ACC112 (cell line): ENCODE measurements around the gene SPSB1.
A peak's percentile ranks its signal among the peaks of the same experiment; 100 is the strongest.

ENCODE experiments used
- H2AFZ ChIP-seq: fragments of 200-600 bp; sonication (generic); one replicate; pipeline ENCODE4 v1.6.0; 2017; ENCODE audit warnings: antibody characterized with exemption, low read length; ENCODE audit not compliant: unreplicated experiment
- H3K27ac ChIP-seq: fragments of 200-600 bp; sonication (generic); 2 replicates; pipeline ENCODE4 v1.5.1; 2014; ENCODE audit warnings: low read depth, mild to moderate bottlenecking, antibody characterized with exemption, low read length, moderate library complexity
- H3K27me3 ChIP-seq: fragments of 200-600 bp; sonication (generic); 2 replicates; pipeline ENCODE4 v1.6.1; 2014; ENCODE audit warnings: mild to moderate bottlenecking, antibody characterized with exemption, low read length, moderate library complexity, mixed read lengths; ENCODE audit not compliant: insufficient read depth
- H3K36me3 ChIP-seq: fragments of 200-600 bp; sonication (generic); 2 replicates; pipeline ENCODE4 v1.6.1; 2016; ENCODE audit warnings: mild to moderate bottlenecking, antibody characterized with exemption, low read length, moderate library complexity, mixed read lengths; ENCODE audit not compliant: insufficient read depth
- H3K4me1 ChIP-seq: fragments of 200-600 bp; sonication (generic); one replicate; pipeline ENCODE4 v1.6.1; 2016; ENCODE audit warnings: low read length, mixed read lengths; ENCODE audit not compliant: insufficient read depth, unreplicated experiment, control insufficient read depth
- H3K4me3 ChIP-seq: fragments of 200-600 bp; sonication (generic); 2 replicates; pipeline ENCODE4 v1.5.1; 2014; ENCODE audit warnings: mild to moderate bottlenecking, low read depth, low read length
- H3K79me2 ChIP-seq: fragments of 200-600 bp; sonication (generic); one replicate; pipeline ENCODE4 v1.6.0; 2016; ENCODE audit warnings: low read length; ENCODE audit not compliant: control insufficient read depth, unreplicated experiment, insufficient read depth

Gene SPSB1

DNA sequence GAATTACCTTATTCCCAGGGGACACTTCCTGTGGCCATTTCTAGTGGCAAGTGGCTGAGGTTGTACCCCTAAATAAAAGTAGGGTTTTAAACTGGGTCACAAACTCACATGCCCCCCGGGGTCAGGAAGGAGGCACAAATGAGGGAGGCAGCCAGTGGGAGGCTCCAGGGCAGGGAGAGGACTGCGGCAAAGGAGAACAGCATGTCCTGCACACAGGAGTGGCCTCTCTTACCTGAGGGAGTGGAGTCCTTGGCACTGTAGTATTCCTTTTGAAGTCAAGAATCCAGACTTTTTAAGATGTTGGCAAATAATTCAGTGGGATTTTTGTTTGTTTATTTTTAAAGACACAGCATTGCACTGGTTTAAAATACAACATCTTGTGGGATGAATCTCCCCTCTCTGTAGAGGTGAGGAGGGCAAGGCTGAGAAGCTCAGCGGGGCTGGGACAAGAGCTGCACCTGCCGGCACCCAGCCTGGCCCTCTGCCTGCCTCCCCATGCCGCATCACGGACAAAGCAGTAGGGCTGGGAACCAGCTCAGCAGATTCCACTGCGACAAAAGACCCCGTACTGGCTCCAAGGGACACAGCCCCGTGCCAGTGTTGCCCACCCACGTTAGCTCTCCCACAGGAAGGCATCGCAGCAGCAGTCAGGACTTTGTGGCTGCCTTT is 22.2 kb downstream of the SPSB1 start:
- peaks cover 70% of the 10 kb centered on the region for H3K79me2 ChIP-seq
- peak overlapping the region; percentile 88 for H3K27ac ChIP-seq
- no peaks in the 10 kb centered on the region for H3K36me3 ChIP-seq
- H3K27me3 ChIP-seq: no peaks in the 10 kb centered on the region
- H2AFZ ChIP-seq: no peak overlapping the region
- H3K4me3 ChIP-seq: no peak overlapping the region
- peaks cover 40% of the 10 kb centered on the region for H3K4me1 ChIP-seq

DNA sequence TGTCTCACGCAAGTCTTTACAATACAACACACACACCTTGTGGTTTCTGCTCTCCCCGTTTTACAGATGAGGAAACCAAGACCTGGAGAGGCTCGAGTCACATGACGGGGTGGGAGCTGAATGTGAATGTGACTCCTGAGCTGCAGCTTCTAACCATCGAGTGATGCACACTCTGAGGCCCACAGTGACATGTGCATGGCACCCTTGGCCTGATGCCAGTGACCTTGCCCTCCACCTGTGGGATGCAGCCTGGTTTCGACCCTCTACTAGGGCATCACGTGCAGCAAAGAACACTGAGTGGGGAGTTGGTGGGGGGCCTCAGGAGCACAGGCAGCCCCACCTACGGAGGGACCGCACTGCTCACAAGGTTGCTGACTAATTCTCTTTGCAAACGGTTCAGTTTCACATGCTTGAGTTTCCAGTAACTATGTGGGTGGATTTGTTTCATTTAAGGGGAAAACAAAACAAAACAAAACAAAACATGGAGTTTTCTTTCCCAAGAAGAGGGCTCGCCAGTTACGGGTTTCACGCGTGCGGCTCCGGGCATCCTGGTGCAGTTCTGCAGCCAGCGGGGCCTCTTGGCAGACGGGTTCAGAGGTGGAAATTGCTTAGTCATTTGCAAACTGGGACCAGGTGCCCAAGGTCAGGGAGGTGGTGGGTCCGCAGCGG is 22.9 kb downstream of the SPSB1 start:
- Histone ChIP-seq H2AFZ (no peak overlapping the region), H3K36me3 (no peaks in the 10 kb centered on the region), H3K27ac (peak overlapping the region; percentile 88), H3K27me3 (no peaks in the 10 kb centered on the region), H3K4me1 (peaks cover 44% of the 10 kb centered on the region), H3K79me2 (peaks cover 65% of the 10 kb centered on the region), H3K4me3 (peak overlapping the region; percentile 19; the same call in 1 of the 2 replicates)

DNA sequence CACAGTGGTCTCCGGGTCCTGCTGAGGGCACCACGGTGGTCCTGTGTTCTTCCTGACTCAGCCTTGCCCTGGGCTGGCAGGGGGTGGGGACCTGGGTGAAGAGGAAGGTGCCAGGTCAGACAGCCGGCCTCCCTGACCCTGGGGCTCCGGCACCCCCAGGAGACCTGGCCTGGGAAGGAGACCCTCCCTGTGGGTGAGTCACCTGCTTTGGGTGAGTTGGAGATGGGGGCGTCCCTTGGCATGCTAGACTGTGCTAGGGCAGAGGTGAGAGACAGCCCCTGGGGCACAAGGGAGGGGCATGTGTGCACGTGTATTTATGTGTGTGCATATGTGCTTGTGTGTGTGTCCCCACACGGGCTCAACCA is 23.4 kb downstream of the SPSB1 start:
- Histone ChIP-seq H3K4me1 (peaks cover 50% of the 10 kb centered on the region), H3K27ac (peak overlapping the region; percentile 88), H3K79me2 (peaks cover 66% of the 10 kb centered on the region), H2AFZ (no peak overlapping the region), H3K36me3 (no peaks in the 10 kb centered on the region), H3K4me3 (peak overlapping the region; percentile 19; the same call in 1 of the 2 replicates), H3K27me3 (no peaks in the 10 kb centered on the region)

DNA sequence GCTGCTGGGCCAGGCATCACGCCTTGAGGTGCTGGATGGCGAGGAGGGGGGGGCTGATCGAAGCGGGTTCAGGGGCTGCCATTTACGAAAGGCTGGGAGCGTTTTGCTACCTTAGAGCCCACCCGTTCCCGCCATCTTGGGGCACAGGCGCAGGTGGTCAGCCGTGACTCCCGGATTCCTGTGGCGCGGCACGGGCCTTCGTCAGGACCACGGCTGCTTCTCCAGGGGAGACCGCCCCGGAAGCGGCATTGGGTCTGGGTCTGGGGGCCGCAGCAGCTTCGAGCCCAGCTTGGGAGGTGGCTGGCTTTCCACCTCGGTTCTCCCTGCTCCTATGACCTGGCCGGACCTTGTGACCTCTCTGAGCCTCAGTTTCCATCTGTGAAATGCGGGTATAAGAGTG is 23.8 kb downstream of the SPSB1 start:
- H3K27me3 ChIP-seq: no peaks in the 10 kb centered on the region
- H3K4me1 ChIP-seq: peaks cover 53% of the 10 kb centered on the region
- no peaks in the 10 kb centered on the region for H3K36me3 ChIP-seq
- H2AFZ ChIP-seq: no peak overlapping the region
- peak overlapping the region; percentile 88 for H3K27ac ChIP-seq
- peaks cover 63% of the 10 kb centered on the region for H3K79me2 ChIP-seq
- no peak overlapping the region for H3K4me3 ChIP-seq

- Histone ChIP-seq H3K4me3 (no peak overlapping the region), H3K27ac (peak overlapping the region; percentile 88), H3K4me1 (peaks cover 57% of the 10 kb centered on the region), H3K27me3 (no peaks in the 10 kb centered on the region), H3K79me2 (peaks cover 65% of the 10 kb centered on the region), H2AFZ (no peak overlapping the region), H3K36me3 (no peaks in the 10 kb centered on the region)
These were observed 24.4 kb downstream of the SPSB1 start for GRCh38 chr1:9317072-9317471.

- Histone ChIP-seq H2AFZ (no peak overlapping the region), H3K27me3 (no peaks in the 10 kb centered on the region), H3K4me1 (peaks cover 57% of the 10 kb centered on the region), H3K79me2 (peaks cover 65% of the 10 kb centered on the region), H3K27ac (peak overlapping the region; percentile 88), H3K36me3 (no peaks in the 10 kb centered on the region), H3K4me3 (no peak overlapping the region)
These were observed 25.1 kb downstream of the SPSB1 start for GRCh38 chr1:9317591-9318417.

DNA sequence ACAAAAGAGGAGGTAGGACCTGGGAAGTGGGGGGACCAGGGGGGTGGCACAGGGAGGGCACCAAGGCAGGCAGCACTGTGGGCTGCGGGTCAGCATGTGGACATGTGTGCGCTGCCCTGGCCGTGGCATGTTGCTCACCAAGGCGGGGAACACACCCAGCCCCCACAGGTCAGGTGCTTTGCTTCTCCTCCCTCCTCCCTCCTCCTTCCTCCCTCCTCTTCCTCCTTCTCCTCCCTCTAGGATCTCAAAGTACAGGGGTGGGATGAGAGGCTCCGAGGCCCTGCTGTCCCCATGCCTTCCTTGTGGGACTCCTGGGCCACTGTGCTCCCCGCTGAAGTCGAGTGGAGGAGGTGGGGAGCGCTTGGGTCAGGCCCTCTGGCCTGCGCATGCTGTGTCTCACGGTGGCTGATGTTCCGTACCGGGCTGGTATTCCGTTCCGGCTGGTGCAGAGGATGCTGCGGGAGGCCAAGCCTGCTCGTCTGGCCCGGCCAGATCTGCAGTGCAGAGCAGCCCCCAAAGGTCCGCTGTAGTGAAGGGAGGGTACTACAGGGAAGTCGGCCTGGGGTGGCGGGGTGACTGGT is 26.6 kb downstream of the SPSB1 start:
- Histone ChIP-seq H2AFZ (no peak overlapping the region), H3K79me2 (peaks cover 76% of the 10 kb centered on the region), H3K27ac (no peak overlapping the region), H3K36me3 (no peaks in the 10 kb centered on the region), H3K4me3 (no peak overlapping the region), H3K27me3 (no peaks in the 10 kb centered on the region), H3K4me1 (peaks cover 54% of the 10 kb centered on the region)

DNA sequence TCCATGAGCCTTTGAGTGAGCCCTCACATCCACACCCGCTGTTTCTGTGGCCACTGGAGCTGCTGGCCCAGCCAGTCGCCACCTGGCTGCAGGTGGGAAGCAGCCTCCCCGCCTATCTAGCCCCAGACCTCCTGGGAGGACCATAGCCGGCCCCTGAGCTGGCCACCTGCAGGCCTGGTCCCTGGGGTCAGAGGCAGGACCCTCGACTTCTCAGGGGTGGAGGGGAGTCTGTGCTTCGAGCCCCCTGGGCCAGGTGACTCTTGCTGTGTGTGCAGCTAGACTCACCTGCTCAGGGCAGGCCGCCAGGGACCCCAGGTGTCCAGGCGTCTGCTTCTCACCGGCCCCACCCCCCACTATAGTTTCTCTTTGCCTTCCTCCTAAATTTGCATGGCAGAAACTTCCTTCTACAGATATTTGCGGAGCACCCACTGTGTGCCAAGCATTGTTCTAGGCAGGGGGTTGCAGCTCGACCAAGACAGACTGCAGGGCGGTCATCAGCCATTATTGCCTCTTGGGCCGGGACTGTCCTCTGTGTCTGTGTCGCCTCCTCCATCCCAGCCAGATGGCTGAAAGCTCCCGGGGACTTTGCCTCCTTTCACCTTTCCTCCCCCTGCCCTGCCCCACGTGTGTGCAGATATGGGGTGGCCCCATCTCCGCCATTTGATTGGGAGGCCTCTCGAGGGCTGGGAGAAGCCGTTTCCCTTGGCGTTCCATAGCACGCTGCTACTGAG is 27.3 kb downstream of the SPSB1 start:
- no peak overlapping the region for H3K27ac ChIP-seq
- no peak overlapping the region for H2AFZ ChIP-seq
- no peaks in the 10 kb centered on the region for H3K36me3 ChIP-seq
- H3K4me1 ChIP-seq: peaks cover 48% of the 10 kb centered on the region
- H3K79me2 ChIP-seq: peaks cover 74% of the 10 kb centered on the region
- H3K27me3 ChIP-seq: no peaks in the 10 kb centered on the region
- H3K4me3 ChIP-seq: no peak overlapping the region

DNA sequence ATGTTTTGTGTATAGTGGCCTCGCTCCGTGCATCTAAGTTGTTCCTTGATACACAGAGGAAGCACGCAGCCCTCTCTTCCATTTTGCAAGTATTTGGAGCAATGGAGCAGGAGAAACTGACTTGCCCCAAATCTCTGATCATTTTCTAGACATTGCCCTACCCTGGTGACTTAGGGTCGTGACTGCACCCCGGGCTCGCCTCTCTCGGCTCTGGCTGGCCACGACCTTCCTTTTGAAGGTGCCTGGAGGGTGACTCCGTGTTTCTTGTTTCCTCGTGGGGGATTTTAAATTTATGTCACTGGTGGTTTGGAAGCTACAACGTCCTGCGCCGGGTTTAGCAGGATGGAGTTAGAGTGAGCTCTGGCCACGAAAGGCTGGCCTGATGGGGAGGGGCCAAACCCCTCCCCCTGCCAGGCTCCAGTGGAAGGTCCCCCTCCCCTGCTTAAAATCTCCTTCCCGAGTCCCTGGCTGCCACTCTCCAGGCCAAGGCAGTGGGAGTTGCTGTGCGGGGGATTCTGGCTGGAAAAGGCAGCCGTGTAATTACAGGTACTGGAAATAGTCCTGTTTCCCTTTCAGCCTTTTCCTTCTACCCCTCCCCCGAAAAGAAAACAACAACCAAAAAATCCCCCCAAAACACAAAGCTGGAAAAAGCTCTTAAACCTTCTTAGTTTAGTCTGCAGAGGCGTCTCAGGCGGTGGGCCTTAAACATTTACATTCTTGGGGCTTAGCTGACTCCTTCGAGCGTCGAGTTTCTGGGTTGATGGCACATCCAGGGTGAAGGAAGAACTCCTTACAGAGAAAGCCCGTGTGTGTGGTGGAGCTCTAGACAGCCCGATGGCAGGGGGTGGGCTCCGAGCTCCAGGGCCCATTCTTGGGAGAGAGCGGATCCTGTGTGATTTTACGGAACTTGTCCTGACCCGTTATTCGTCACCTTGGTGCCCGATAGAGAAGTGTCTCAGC is 28.1 kb downstream of the SPSB1 start:
- Histone ChIP-seq H3K27me3 (no peaks in the 10 kb centered on the region), H3K4me3 (peak overlapping the region; percentile 55), H3K27ac (peak overlapping the region; percentile 74), H3K79me2 (peaks cover 78% of the 10 kb centered on the region), H2AFZ (no peak overlapping the region), H3K4me1 (peaks cover 45% of the 10 kb centered on the region), H3K36me3 (no peaks in the 10 kb centered on the region)
